Endothelial cell of umbilical vein (primary cell): ENCODE results near the gene IL3RA. TPM values are rescaled to one million over a fixed set of nuclear protein-coding genes. Genes with fewer than 3 reads are reported as not detected.
"Not testable (repeated sequence)": the region's sequence is repeated elsewhere in the genome, so short reads cannot be mapped to it uniquely, and the experiment has no call there.

Experiments
- BruUV-seq: library from RNA; stranded (reverse); fragments of 400-500 nt; replicated peaks from 2 replicates; lab custom pipeline; 2021; lab: Mats Ljungman, UMichigan
- CTCF ChIA-PET: fragments of 300-600, 350-600 bp; sonication (Branson Sonifier 250); formaldehyde crosslinking; loops from one replicate; lab custom pipeline; 2021; ENCODE audit warnings: antibody characterized with exemption, inconsistent platforms; lab: Charles Lee
- POLR2A ChIA-PET: fragments of 300-600, 350-600 bp; sonication (Branson Sonifier 250); formaldehyde crosslinking; loops from one replicate; lab custom pipeline; 2021; ENCODE audit warnings: antibody characterized with exemption, inconsistent platforms; lab: Charles Lee
- DNase-seq: peaks from one replicate; pipeline ENCODE4 v3.0.0-alpha.2; 2011; ENCODE audit warnings: low read depth, low spot score
- FAIRE-seq: peaks from 2 replicates; lab custom pipeline; 2011; peaks lifted over from hg19 to GRCh38; lab: Jason Lieb, UNC
- H2AFZ ChIP-seq: 2 replicates; pipeline ENCODE4 v1.6.0; 2012; ENCODE audit warnings: low read depth, low read length, control low read depth, inconsistent platforms
- H3K27ac ChIP-seq: 2 replicates; pipeline ENCODE4 v1.5.1; 2011; ENCODE audit warnings: low read depth, mild to moderate bottlenecking, control low read depth, low read length, moderate library complexity; ENCODE audit not compliant: insufficient read depth
- H3K27me3 ChIP-seq, 2 experiments: 2 replicates each; pipeline versions ENCODE4 v1.6.0 to v1.6.1; 2011; ENCODE audit warnings: low read length in 2 of 2, mixed read lengths in 1 of 2; ENCODE audit not compliant: control insufficient read depth in 2 of 2, insufficient read depth in 2 of 2
- H3K36me3 ChIP-seq, 2 experiments: 2 replicates in 1 of 2; 3 replicates in 1 of 2; pipeline ENCODE4 v1.5.1; 2011; ENCODE audit warnings: low read length in 2 of 2, mild to moderate bottlenecking in 1 of 2, moderate library complexity in 1 of 2; ENCODE audit not compliant: control insufficient read depth in 2 of 2, insufficient read depth in 2 of 2; ENCODE audit errors: extremely low read depth in 1 of 2
- H3K4me1 ChIP-seq: 3 replicates; pipeline ENCODE4 v1.5.1; 2011; ENCODE audit warnings: mild to moderate bottlenecking, low read length; ENCODE audit not compliant: control insufficient read depth, insufficient read depth; ENCODE audit errors: extremely low read depth
- H3K4me2 ChIP-seq: 2 replicates; pipeline ENCODE4 v1.6.1; 2011; ENCODE audit warnings: low read length, control low read depth, mixed read lengths; ENCODE audit not compliant: insufficient read depth
- H3K4me3 ChIP-seq, 3 experiments: fragments of 200-600 bp in 1 of 3; sonication (generic), shearing (Covaris generic) in 1 of 3; replicated peaks in 1 of 3; 2 replicates each; pipeline ENCODE4 v1.5.1; 2011 to 2016; ENCODE audit warnings: control low read depth in 3 of 3, low read length in 3 of 3, mild to moderate bottlenecking in 2 of 3, inconsistent platforms in 1 of 3, low read depth in 1 of 3, moderate library complexity in 1 of 3; ENCODE audit not compliant: insufficient read depth in 1 of 3
- H3K79me2 ChIP-seq: 2 replicates; pipeline ENCODE4 v1.6.0; 2012; ENCODE audit warnings: low read length, inconsistent platforms; ENCODE audit not compliant: control insufficient read depth, insufficient read depth
- H3K9ac ChIP-seq: replicated peaks from 2 replicates; pipeline ENCODE3; 2011; ENCODE audit warnings: low read length, control low read depth; ENCODE audit not compliant: insufficient read depth; ENCODE audit errors: extremely low read depth
- H3K9me1 ChIP-seq: replicated peaks from 3 replicates; pipeline ENCODE4 v1.6.0; 2011; ENCODE audit warnings: mild to moderate bottlenecking, low read length; ENCODE audit not compliant: control insufficient read depth, insufficient read depth; ENCODE audit errors: extremely low read depth
- H3K9me3 ChIP-seq: replicated peaks from 2 replicates; pipeline ENCODE4 v1.5.1; 2012; ENCODE audit warnings: low read length, inconsistent platforms; ENCODE audit not compliant: control insufficient read depth, insufficient read depth
- H4K20me1 ChIP-seq: replicated peaks from 2 replicates; pipeline ENCODE3; 2011; ENCODE audit warnings: mild to moderate bottlenecking, low read length; ENCODE audit not compliant: control insufficient read depth, insufficient read depth; ENCODE audit errors: extremely low read depth
- EZH2 ChIP-seq: IDR thresholded peaks from 2 replicates; pipeline ENCODE4 v1.6.1; 2012; ENCODE audit warnings: borderline replicate concordance, low read depth, mild to moderate bottlenecking, moderate library complexity, low read length, inconsistent platforms; ENCODE audit not compliant: severe bottlenecking
- FOS ChIP-seq: IDR thresholded peaks from 2 replicates; pipeline ENCODE4 v1.6.1; 2011; ENCODE audit warnings: mild to moderate bottlenecking, low read length, moderate library complexity, borderline replicate concordance; ENCODE audit not compliant: insufficient read depth
- GATA2 ChIP-seq: IDR thresholded peaks from 2 replicates; pipeline ENCODE4 v1.7.0; 2011; ENCODE audit warnings: low read depth, mild to moderate bottlenecking, moderate library complexity, mixed read lengths, low read length; ENCODE audit not compliant: insufficient read length, insufficient read depth
- JUN ChIP-seq: IDR thresholded peaks from 2 replicates; pipeline ENCODE4 v1.6.1; 2011; ENCODE audit warnings: borderline replicate concordance, low read depth; ENCODE audit not compliant: insufficient read length, insufficient read depth
- MYC ChIP-seq: IDR thresholded peaks from one replicate; pipeline ENCODE4 v1.6.1; 2011; ENCODE audit warnings: mild to moderate bottlenecking, low read depth, low read length
- POLR2A ChIP-seq: IDR thresholded peaks from 2 replicates; pipeline ENCODE4 v1.6.1; 2012; ENCODE audit warnings: low read depth, mild to moderate bottlenecking, control low read depth, low read length
- POLR2AphosphoS5 ChIP-seq: IDR thresholded peaks from 2 replicates; pipeline ENCODE4 v1.6.1; 2012; ENCODE audit warnings: low read depth, mild to moderate bottlenecking, control low read depth, low read length, moderate library complexity; ENCODE audit not compliant: insufficient read depth
- dilution Hi-C: fragments of 300-500 bp; cut with MboI; formaldehyde crosslinking; loops from one replicate; pipeline ENCODE4 v1.15.0; 2019; ENCODE audit warnings: low sequenced_read_pairs; ENCODE audit not compliant: extremely low pct_ligation_motif_present
- intact Hi-C: fragments of 100-400 bp; cut with micrococcal nuclease; formaldehyde crosslinking; loops from one replicate; pipeline ENCODE4 v1.10.0; 2022
- polyA plus RNA-seq, 4 experiments: library from polyadenylated mRNA; depleted of rRNA in 3 of 4; stranded (reverse) in 3 of 4; unstranded in 1 of 4; fragments of >200 nt; gene quantifications; 2 replicates each; pipeline versions ENCODE4 v1.2.1 to v1.2.3, GENCODE V29; 2011 to 2012; ENCODE audit warnings: missing spikeins in 1 of 4
- total RNA-seq: library from RNA; stranded (reverse); gene quantifications from 2 replicates; pipeline ENCODE4 v1.2.3, GENCODE V29; 2021
- TF ChIP-seq, protein P1 (sequence below): IDR thresholded peaks from 2 replicates; pipeline ENCODE4 v1.6.1; 2011; ENCODE audit not compliant: insufficient read depth, insufficient read length
- TF ChIP-seq, protein P2 (sequence below), 2 donors: IDR thresholded peaks; 1 replicate in 1 of 2; 2 replicates in 1 of 2; pipeline ENCODE4 v1.5.1; 2011; ENCODE audit warnings: low read length in 2 of 2, mild to moderate bottlenecking in 2 of 2, moderate library complexity in 2 of 2, control low read depth in 1 of 2, inconsistent platforms in 1 of 2, low read depth in 1 of 2; ENCODE audit not compliant: insufficient read depth in 1 of 2; ENCODE audit errors: extremely low read depth in 1 of 2

The IL3RA gene
- total and polyA plus RNA-seq, 2 donors (not counting 3 experiments of a cell fraction or from before 2014, with no cell fraction given) = 28.9 to 35.1 TPM

DNA sequence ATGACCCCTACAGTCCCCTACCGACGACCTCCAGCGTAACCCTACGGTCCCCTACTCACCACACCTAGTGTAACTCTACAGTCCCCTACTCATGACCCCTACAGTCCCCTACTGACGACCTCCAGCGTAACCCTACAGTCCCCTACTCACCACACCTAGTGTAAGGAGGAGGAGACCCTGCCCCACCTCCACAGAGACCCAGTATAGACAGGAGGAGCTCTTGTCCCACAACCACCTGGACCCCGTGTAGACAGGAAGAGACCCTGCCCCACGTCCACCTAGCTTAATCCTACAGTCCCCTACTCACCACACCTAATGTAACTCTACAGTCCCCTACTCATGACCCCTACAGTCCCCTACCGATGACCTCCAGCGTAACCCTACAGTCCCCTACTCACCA, 41.0 kb upstream of the IL3RA start:
- Histone ChIP-seq H3K79me2 (no peaks in the 10 kb centered on the region), H3K9me1 (no peaks in the 10 kb centered on the region), H3K4me1 (no peaks in the 10 kb centered on the region), H4K20me1 (no peaks in the 10 kb centered on the region), H3K27ac (no peak overlapping the region), H3K27me3 (no peaks in the 10 kb centered on the region), H3K4me3 (no peak overlapping the region), H2AFZ (no peak overlapping the region), H3K4me2 (no peak overlapping the region), H3K9ac (no peak overlapping the region), H3K36me3 (no peaks in the 10 kb centered on the region), H3K9me3 (no peaks in the 10 kb centered on the region)
- TF ChIP-seq, protein P1, sequence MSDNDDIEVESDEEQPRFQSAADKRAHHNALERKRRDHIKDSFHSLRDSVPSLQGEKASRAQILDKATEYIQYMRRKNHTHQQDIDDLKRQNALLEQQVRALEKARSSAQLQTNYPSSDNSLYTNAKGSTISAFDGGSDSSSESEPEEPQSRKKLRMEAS = no peak
- TF ChIP-seq, protein P2, sequence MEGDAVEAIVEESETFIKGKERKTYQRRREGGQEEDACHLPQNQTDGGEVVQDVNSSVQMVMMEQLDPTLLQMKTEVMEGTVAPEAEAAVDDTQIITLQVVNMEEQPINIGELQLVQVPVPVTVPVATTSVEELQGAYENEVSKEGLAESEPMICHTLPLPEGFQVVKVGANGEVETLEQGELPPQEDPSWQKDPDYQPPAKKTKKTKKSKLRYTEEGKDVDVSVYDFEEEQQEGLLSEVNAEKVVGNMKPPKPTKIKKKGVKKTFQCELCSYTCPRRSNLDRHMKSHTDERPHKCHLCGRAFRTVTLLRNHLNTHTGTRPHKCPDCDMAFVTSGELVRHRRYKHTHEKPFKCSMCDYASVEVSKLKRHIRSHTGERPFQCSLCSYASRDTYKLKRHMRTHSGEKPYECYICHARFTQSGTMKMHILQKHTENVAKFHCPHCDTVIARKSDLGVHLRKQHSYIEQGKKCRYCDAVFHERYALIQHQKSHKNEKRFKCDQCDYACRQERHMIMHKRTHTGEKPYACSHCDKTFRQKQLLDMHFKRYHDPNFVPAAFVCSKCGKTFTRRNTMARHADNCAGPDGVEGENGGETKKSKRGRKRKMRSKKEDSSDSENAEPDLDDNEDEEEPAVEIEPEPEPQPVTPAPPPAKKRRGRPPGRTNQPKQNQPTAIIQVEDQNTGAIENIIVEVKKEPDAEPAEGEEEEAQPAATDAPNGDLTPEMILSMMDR (IDR thresholded peaks at IDR 0.05; ENCODE audit: extremely low read depth in 1 of 2, insufficient read depth in 1 of 2, low read depth in 1 of 2, low read length in 2 of 2) = no peak
- TF ChIP-seq MYC (no peak), EZH2 (no peak), JUN (no peak), GATA2 (no peak), FOS (no peak), POLR2AphosphoS5 (no peak), POLR2A (no peak)
- ChIA-PET CTCF (no interaction called here), POLR2A (no interaction called here)
- BruUV-seq = no TSS peak
- DNase-seq (no peak), FAIRE-seq (no peak)
- intact Hi-C loops (no loop called here), dilution Hi-C loops (no loop called here)

DNA sequence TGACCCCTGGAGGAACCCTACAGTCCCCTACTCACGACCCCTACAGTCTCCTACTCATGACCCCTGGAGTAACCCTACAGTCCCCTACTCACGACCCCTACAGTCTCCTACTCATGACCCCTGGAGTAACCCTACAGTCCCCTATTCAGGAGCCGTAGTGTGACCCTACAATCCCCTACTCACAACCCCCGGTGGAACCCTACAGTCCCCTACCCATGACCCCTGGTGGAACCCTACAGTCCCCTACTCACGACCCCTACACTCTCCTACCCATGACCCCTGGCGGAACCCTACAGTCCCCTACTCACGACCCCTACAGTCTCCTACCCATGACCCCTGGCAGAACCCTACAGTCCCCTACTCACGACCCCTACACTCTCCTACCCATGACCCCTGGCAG, 39.0 kb upstream of the IL3RA start:
- BruUV-seq, H3K27me3 ChIP-seq, H2AFZ ChIP-seq, H3K9ac ChIP-seq, intact Hi-C loops, FAIRE-seq, H3K9me1 ChIP-seq, H3K4me2 ChIP-seq, H3K36me3 ChIP-seq, H4K20me1 ChIP-seq, DNase-seq, H3K27ac ChIP-seq, CTCF ChIA-PET, H3K4me3 ChIP-seq, dilution Hi-C loops, H3K79me2 ChIP-seq, H3K4me1 ChIP-seq, POLR2A ChIA-PET, H3K9me3 ChIP-seq: not testable (repeated sequence)
